HG03439 (cell line): ENCODE measurements around the gene NSMCE1.

Experiments
- ATAC-seq: cut with Tn5 transposase; IDR thresholded peaks from one replicate; pipeline ENCODE4 v1.9.1; 2021; ENCODE audit warnings: mild to moderate bottlenecking, moderate library complexity; ENCODE audit not compliant: unreplicated experiment

The NSMCE1 gene

GRCh38 chr16:27232901-27233625 is 35.5 kb downstream of the NSMCE1 start:
- ATAC-seq = no peak

GRCh38 chr16:27232061-27232900 is 36.3 kb downstream of the NSMCE1 start:
- no peak for ATAC-seq

- ATAC-seq = no peak
These were observed 36.9 kb downstream of the NSMCE1 start for GRCh38 chr16:27231692-27232060.

- ATAC-seq = no peak
These were observed 38.0 kb downstream of the NSMCE1 start for GRCh38 chr16:27230562-27231001.

- ATAC-seq = no peak
These were observed 38.6 kb downstream of the NSMCE1 start for GRCh38 chr16:27229891-27230470.

GRCh38 chr16:27228621-27229501 is 39.7 kb downstream of the NSMCE1 start:
- no peak for ATAC-seq

- ATAC-seq = no peak
These were observed 40.5 kb downstream of the NSMCE1 start for GRCh38 chr16:27228045-27228444.

GRCh38 chr16:27226976-27227705 is 41.4 kb downstream of the NSMCE1 start:
- no peak for ATAC-seq

- no peak for ATAC-seq
These were observed 42.1 kb downstream of the NSMCE1 start for GRCh38 chr16:27226476-27226875.

GRCh38 chr16:27225536-27226360 is 42.8 kb downstream of the NSMCE1 start:
- no peak for ATAC-seq

- ATAC-seq = no peak
These were observed 43.8 kb downstream of the NSMCE1 start for GRCh38 chr16:27224741-27225300.

GRCh38 chr16:27224271-27224737 is 44.3 kb downstream of the NSMCE1 start:
- no peak for ATAC-seq

GRCh38 chr16:27223701-27224100 is 44.9 kb downstream of the NSMCE1 start:
- no peak for ATAC-seq

- ATAC-seq = no peak
These were observed 45.4 kb downstream of the NSMCE1 start for GRCh38 chr16:27223226-27223610.

GRCh38 chr16:27222249-27223225 is 46.0 kb downstream of the NSMCE1 start:
- ATAC-seq = no peak

GRCh38 chr16:27221576-27222248 is 46.9 kb downstream of the NSMCE1 start:
- ATAC-seq = no peak

- no peak for ATAC-seq
These were observed 47.6 kb downstream of the NSMCE1 start for GRCh38 chr16:27220991-27221390.
